NOMO-1 (cell line): ENCODE measurements around the gene SYT2.
A peak's percentile ranks its signal among the peaks of the same experiment; 100 is the strongest.
"Not testable (repeated sequence)": the region's sequence is repeated elsewhere in the genome, so short reads cannot be mapped to it uniquely, and the experiment has no call there.

Source experiments
- DNase-seq, 2 experiments: peaks; one replicate each; lab custom pipeline; 2025; ENCODE audit not compliant: unreplicated experiment in 2 of 2; lab: John Stamatoyannopoulos, UW

Gene SYT2

DNA sequence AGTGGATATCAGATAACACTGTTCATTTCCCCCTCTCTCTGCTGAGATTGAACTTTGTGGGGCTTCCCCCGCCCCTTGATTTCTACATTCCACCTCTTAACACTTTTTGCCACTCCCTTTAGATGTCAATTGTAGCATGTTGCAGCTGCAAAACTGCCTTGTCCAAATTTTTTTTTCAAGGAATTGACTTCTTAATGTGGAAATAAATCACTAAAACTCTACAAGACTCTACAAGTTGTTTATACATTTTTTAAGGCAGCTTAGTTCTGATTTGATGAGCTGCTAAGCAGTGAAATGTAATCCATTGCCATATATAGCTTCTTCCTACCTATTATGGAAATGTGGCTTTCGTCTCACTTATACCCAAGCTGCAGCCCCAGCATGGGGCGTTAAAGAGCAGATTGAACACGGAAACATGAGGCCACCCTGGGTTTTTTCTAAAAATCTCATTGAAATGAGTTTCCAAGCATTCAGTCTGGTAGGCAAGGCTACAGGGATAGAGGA is 132.2 kb downstream of the SYT2 start:
- no peak for DNase-seq

DNA sequence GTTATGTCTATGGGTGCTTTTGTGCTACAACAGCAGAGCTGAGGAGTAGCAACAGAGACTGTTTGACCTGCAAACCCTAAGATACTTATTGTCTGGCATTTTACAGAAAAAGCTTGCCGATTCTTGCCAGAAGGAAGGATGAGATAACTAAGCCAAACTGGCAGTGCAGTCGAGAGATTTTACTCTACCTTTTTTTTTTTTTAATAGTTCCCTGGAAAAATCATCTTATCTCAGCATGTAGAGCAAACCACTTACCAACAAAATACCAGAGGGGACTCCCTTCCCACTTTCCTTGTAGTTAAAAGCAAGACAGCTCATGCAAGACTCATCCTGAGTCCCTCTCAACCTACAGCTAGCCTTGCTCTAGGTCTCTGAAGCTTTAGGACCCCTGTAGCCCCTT is 132.9 kb downstream of the SYT2 start:
- DNase-seq: no peak

DNA sequence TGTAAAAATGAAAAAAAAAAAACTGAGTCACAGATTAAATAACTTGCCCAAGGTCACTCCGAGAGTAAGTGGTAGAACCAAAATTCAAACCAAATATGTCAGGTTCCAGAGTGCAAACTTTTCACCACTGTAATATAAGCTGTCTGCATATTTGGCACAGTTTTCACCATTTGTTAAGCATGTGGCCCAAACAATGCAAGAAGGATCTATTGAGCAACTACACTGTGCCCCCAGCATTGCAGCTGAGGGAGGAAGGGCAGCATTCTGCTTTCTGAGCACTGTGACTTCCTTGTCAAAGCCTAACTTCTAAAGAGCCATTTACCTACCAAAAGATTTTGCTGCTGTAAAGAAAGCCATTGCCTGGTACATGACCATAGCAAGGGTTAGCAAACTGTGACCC is 133.4 kb downstream of the SYT2 start:
- DNase-seq: peak; percentile 71 to 76

DNA sequence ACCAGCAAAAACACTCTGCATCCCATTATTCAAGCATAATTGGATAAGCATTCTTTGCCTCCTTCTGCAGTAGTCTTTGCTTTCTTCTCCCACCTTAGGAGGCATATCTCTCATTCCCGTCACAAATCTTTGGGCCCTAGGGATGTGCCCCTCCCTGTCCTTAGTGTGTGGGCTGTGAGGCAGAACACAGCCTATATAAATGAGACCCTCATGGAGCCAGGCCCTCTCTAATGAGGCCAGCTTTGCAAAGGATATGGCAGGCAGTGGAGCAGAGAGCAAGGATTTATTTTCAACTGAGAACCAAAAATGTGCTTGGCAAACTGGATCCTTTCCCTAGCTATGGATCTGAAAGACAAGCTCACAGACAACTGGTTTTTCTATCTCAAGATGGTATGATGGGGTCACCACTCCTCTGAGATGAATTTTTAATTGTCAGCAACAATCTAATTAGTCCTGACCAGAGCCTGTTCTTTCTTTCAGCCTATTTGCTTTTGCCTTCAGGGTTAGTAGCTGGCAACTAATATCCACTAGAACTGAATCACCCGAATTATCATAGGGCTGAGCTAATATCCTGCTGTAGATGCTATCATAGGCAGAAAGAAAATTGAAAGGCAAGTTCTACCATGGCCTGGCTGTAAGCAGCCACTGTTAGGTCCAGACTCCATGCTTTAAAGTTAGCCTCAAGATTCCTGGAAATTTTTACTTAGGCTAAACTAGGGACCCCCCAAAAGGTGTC is 134.2 kb downstream of the SYT2 start:
- no peak for DNase-seq

DNA sequence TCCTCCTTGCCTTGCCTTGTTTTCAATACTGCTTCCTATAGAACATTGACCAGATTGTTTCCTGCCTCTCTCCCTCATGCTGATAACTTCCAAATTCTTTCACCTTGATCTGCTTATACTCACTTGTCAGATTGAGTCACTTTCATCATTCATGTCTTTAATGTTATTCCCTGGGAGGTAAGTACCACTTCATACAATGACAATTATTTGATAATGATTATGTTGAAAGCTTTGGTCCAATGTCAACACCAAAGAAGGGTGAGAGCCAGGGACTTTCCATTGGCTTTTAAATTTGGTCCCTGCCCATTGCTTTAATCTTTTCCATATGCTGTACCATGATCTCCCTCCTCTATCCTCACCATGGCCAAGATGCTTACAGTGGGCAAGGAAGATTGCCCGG is 137.4 kb downstream of the SYT2 start:
- no peak for DNase-seq

DNA sequence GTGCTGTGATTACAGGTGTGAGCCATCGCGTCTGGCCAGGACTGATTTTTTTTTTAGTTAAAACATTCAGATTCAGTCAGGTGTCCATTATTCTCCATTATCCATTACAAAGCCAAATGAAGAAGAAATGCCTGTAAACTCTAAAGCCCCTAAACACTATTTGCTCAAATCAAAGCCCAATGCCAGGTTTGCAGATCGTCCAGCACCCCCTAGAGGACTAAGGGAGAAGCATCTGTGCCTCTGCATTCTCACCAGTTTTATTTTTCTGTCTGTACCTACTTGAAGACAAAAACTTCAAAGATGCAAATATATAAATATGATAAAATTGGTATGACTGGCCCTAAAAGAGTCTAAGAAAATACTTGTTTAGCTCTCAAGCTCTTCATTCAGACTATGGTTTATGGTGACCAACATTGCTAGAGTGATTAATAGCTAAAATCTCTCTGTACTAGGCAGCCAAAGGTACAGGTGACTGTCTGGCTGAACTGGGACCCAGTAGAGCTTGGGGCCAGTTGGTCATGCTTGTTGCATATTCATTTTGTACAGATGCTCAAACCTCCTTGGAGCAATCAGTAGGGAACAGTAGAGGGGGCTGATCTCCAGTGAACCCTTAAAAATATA is 138.4 kb downstream of the SYT2 start:
- peak; percentile 20 to 42 for DNase-seq

DNA sequence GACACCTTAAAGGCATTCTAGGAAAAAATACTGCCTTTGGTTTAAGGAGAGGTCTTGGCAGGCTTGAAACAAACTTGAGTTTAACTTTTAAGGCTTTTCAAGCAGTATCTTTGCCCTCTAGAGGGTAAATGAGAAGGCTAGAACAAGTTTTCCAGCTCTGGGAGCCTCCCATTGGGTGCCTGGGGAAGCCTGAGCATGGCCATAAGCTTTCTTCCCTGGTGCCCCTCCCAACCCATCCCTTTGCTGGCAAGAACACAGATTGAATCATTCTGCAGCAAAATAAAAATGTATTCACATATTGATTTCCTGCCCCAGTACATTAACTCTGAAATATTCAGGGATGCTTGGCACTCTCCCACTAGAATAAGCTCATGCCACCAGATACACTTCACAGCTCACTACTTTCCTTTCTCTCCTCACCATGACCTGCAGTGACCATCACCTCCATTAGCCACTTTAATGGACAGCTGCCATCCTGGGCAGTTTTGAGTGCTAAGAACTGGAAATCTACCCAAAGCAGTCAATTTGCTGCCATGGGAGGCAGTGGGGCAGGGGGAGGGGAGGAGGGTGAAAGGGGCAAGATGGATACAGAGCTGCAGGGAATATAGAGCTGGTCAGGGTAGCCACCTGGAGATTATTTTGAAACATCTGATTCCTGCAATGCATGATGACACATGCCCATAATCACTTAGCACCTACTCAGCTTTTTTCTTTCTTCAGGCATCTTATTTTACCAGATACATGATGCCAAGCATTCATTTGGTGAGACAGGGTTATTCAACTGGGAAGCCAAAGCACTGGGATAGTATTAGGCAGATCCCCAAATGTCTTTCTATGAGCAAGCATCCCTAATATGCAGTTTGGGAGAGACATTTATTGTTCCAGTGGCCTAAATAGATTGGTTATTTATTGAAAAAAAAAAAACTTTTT is 140.6 kb downstream of the SYT2 start:
- no peak for DNase-seq

DNA sequence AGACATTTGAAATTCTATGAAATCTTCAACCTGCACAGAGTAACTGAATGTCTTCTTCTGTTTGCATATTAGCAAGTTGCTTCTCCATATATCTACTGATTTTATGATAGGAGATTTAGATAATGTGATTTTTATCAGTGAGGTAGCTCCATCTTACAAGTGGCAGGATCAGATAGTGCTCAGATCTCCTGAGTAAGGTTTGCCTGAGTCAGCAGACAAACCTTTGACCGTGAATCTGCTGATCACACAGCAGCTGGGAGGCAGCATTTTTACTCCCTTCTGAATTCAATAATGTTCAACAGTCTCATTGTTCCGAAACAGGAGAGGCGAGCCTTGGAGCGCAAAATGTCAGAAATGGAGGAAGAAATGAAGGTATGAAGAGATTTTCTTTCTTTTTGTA is 141.4 kb downstream of the SYT2 start:
- no peak for DNase-seq

DNA sequence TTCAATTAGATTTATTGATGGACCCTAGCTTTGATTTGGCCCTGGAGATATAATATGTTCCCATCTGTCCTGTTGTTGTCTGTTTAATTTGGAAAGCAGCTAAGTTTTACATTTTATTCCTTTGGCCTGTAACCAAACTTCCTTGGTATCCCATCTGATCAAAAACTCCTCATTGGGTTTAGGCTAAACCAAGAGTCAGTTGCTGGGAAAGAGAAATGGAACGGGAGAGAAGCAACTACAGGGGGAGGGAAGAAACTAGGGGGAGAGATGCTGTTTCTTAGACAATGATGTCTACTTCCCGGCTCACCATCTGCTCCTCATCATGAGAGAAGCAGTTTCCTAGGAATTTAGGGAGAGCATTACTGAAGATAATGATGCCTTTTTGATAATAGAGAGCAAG is 141.8 kb downstream of the SYT2 start:
- DNase-seq: no peak

DNA sequence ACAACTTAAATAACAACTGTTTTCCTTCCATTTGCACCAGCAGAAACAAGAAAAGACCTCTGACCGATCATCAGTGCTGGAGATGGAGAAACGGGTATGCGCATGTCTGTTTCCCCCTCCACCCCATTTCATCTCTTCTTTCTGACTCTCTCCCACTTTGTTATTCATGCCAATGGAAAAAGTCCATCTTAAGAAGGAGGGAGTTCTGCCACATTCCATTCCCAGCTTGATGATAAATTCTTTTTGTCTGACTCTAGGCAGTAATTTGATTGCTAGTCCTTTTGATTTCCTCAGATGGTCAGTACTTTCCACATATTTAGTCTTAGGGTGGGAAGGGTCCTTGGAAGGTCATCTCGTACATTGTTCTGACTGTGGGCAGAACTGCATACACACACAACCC is 142.5 kb downstream of the SYT2 start:
- DNase-seq: no peak

DNA sequence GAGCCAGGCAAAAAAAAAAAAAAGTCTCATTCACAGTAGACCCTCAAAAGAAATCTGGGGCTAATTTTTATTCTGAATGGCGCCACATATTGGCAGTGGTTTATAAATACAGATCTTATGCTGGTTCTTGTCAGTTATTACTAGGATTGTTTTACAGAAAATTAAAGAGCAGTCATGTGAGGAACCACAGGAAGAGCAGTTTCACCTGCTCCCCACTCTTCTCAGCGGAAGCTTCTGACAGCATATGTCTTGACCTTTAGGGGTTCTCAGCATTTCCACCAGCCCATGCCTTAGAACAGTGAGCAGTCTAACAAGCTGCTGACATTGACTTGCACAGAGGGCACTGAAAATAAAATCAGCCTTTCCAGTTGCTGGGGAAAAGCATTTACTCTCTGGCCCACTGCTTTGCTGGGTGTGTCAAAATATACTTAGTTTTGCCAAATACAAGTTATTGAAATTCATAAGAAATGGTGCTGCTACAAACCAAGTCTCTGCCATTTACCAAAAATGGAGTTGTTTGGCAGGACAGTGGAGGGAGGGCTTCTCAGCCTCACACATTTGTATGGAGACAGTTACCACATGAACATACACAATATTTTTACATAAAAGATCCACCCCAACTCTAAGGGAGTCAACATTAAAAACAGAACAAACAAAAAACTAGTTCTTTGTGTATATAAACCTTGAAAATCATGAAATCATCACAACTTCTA is 144.2 kb downstream of the SYT2 start:
- DNase-seq: no peak

DNA sequence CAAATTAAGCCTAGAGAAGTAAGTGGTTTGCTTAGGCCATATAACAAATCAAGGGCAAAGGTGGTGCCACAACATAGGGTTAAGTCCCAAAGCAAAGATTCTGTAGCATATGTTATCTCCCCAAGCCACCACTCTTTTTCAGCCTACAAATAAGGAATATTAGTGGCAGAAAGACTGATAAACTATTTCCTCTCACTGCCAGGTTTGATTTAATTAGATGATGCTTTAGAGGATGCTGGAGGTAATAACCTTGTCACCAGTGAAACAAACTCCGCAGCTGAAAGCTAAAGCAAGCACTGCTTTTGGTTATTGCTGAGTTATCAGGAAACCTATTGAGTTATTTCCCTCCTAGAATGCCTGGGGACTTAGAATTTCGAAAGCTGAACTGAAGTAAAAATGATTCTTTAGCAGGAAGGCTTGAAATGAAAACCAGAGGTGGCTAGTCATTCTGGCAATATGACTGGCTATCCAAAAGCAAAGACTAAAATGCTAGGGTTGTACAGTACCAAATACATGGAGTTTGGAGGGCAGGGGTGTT is 145.2 kb downstream of the SYT2 start:
- DNase-seq: no peak

DNA sequence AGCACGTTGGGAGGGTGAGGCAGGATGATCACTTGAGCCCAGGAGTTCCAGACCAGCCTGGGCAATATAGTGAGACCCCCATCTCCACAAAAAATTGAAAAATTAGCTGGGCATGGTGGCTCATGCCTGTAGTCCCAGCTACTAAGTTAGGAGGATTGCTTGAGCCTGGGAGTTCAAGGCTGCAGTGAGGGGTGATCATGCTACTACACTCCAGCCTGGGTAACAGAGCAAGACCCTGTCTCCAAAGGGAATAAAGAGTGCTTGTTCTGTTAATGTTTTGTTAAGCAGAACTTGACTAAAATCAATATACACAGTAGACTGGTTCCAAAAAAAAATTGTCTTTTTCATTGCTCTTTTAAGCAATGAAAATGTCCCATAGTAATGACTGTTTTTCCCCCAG is 146.4 kb downstream of the SYT2 start:
- DNase-seq: no peak

DNA sequence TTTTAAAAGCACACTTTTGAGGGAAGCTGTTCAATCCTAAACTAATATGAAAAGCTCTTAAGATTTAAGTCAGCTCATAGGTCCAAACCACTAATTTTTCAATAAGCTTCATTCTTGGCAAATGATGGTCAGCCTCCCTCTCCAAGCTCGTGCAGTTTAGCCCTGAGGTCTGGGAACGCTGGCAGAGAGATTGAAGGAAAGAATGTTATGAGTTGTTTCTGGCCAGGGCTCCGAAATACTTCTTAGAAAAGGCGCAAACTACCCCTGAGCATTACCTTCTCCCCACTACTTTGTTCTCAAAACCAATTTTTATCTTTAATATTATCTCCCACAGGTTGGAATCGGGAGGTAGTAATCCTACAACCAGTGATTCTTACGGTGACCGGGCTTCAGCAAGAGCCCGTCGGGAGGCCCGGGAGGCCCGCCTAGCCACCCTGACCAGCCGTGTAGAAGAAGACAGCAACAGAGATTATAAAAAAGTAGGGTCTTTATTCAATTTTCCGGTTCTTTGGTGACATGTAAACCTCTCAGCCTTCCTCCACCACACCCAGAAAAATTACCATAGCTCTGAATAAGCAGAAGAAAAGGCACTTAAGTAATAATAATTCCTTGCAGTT is 147.7 kb downstream of the SYT2 start:
- no peak for DNase-seq

DNA sequence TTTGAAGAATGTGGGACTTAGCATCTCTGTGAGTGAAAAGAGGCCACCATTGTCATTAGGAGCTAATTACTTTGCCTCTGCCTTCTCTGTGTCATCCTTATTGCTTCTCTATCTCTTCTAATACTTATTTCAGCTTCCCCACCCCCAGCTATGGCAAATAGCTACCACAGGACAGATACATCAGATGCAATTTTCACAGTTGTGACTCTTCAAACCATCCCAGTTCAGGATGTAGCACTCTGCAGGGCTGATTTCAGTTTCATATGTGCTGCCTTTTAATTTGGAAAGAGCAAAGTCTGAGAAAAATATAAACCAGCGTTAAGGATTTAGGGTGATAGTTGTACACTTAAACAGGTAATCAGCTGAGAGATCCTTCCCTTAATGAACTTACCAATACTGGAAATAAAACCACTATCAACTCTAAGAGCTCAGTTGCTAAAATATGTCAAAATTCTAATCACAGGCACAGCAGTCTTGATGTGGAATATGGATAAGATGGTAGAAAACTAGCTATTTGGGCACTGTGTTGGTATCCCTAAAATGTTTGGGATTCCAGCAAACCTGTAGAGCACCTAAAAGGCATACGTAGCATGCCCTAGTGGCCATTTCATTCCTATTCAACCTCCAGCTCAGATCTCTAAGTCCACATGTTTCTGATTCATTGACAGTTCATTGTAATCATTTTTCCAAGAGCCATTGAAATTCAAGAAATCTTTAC is 148.4 kb downstream of the SYT2 start:
- DNase-seq: no peak

DNA sequence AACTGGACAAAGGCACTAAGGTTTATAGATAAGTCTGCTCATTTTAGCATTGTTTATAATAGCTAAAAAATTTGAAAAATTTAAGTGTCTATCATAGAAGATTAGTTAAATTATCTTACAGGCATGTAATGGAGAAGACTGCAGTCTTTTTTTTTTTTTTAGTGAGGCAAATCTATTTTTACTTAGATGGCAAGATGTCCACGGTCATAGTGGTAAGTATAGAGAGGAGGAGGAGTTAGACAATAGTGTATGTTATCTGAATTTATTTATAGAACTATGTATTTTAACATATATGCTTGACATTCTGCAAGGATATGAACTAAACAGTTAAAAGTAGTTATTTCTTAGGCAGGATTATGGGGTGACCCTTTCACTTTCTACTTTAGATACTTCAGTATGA is 149.0 kb downstream of the SYT2 start:
- DNase-seq: no peak

DNA sequence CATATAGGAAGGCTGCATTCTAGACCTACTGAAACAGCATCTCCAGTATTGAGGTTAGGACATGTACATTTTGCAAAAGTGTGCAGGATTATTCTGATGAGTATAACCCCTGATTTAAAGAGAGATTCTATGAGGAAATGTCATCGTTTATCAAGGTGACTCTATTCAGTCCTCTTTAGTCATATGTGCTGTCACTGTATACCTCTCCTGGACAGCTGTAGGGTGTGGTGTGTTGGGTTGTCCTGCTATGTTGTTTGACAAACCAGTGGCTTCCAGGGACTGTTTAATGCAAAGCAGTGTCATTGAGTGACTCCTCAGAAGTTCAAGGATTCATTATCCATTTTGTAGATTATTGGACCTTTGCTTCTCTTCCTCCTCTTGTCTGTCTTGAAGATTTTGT is 152.6 kb downstream of the SYT2 start:
- not testable (repeated sequence) for DNase-seq

DNA sequence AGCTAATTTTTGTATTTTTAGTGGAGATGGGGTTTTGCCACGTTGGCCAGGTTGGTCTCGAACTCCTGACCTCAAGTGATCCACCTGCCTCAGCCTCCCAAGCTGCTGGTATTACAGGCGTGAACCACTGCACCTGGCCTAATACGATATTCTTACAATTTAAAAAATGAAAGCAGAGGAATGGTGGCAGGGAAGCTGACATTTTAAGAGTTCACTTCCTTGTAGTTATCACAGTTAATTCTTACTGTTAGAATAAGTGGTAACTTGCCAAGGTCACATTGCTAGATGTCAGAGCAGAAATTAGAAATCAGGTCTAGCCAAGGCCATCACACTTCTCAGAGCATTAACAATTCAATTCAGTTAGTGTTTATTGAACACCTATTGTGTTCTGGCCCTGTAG is 154.2 kb downstream of the SYT2 start:
- DNase-seq: not testable (repeated sequence)

DNA sequence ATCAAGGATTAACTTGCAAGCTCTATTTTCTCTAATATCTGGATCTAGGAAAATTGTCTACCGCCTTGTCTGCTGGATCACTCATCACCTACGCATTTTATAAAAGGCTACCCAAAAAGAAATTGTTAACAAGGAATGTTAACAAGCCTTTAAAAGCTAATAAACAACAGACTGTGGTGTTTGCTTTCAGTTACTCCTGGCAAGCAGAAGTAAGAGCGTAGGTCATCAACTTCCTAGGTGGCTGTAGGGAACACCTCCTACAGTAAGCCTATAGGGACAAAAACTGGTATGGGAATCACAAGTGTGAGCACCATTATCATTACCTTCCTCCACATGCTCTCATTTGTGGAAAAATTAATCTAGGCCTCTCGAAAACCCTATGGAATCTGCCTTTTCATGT is 155.6 kb downstream of the SYT2 start:
- not testable (repeated sequence) for DNase-seq
